Right hindlimb (tissue), 1 donor: ENCODE results near the gene MAP1LC3B2.

Experiments used
- DNase-seq: peaks from one replicate; pipeline ENCODE4 v3.0.0-alpha.2; 2018

MAP1LC3B2 gene

DNA sequence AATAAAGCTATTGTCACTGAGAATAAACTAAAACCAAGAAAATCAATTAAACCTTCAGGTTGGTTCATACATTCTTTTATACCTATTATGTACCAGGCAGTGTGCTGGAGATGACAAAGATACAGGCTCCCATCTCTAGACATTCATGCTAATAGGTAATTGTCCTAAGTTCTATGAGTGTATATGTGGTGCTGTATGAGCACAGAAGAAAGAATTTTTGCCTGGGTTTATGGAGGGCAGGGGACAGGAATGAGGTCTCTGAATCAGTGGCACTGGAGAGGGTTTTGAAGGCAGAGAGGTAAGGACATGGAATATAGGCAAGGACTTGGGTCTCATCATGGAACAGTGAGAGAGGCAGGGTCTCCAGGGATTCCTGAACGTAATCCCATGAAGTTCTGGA lies 38.7 kb downstream of the MAP1LC3B2 start:
- DNase-seq: no peak

DNA sequence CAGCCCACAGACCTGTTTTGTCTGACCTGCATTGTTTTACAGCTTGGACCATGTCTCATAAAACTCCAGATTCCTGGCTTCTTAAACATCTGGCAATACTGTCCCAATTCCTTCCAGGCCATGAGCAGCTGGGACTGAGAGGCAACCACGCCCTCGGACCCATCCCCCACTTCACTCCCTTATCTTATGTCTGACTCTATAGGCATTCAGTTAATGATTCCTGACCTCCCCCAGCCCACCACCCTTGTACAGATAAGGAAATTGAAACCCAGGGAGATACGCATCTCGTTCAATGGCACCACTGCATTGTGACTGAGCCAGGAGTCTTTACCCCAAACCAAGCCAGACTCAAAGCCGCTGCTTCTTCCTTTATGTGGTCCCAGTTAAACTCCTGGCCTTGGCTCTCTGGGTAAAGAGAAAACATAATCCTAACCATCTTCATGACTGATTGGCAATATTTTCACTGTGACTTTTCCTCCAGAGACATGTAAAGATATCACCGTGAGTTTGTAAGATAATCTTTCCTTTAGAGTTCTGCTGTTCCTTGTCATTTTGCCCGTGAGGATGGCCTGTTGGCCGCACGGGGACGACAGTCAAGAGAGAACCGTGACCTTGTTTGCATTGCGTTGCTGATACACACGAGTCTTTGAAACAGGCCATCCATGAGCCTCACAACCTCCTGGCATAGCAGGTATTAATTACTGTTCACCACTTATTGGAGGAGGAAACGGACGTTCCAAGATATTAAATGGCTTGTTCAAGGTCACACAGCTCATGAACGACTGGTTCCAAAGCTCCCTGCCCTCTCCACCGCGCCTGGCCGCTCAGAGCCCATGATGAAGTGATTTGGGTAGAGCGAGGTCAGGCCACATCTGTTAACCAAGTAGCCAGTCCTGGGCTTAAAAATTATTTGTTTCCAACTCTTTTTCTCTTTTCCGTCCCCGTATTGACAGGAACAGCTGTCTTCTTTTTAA lies 39.4 kb downstream of the MAP1LC3B2 start:
- DNase-seq: peak; percentile 34

DNA sequence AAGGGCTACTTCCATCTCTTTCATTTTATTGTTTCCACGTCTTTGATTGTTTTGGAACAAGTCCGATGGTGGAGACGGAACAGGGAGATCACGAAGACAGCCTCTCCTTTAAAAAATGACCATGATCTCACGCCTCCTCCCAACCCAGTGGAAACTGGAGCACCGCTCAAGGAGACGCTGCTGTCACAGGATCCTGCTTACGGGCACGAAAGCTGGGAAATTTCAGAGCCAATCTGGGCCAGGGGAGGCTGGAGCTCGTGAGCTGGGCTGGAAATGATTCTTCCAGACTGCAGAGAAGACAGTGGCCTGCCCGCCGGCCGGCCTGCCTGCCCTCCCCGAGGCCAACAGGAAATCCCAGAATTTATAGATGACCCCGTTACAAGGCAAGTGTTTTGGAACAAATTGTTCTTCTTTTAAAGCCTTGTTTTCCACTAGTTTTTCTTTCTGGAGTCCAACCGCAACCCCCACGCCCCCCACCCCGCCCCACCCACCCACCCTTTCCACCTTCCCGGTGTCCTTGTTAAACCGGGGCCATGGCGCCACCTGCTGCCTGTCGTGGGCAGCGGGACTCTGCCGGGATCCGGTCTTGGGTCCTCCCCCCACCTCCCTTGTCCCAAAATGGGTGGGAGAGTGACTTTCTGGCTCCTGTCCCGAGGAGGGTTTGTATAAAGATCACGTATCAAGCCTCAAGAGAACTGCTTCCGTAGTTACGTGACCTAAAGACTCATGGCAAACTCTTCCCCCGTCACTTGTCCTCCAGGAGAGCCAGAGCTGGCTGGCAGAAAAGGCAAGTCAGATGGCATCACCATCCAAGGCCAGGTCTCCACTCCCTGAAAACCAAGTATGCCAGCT lies 40.3 kb downstream of the MAP1LC3B2 start:
- DNase-seq: peak; percentile 93

DNA sequence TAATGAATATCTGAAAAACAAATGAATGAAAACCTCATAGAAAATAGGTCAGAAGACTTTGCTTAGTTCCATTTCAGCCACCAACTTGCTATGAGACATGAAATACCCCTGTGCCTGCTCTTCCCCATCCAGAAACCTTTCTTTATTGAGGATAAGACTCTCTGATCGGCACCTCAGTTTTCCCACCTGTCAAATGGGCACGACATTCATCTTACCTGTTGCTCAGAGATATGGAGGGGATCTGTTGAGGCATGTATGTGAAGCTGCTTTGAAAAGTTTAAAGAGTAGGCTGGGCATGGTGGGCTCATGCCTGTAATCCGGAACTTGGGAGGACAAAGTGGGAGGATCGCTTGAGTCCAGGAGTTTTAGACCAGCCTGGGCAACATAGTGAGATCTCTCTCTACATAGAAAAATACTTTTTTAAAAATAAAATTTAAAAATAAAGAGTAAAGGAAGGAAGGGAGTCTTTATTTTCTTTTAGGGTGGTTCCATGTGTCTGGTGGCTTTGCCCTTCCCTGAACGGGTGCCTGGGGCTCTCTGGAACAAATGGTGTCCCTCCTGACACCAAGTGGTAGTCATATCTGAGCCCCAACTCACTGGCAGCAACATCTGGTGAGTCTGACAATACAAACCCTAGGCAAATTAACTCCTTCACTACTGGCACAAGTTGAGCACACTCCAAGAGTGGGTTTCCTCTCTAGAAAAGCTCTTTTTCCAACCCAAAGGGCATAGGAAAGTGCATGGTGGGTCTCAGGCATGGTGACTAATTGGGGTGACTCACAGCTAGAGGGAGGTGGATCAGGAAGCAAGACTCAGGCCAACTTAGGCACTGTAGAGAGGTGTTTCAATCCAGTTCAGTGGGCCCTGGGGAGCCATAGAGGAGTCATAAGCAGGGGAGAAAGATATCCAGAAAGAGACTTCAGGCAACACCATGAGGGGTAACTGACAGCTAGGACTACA lies 42.1 kb downstream of the MAP1LC3B2 start:
- no peak for DNase-seq

DNA sequence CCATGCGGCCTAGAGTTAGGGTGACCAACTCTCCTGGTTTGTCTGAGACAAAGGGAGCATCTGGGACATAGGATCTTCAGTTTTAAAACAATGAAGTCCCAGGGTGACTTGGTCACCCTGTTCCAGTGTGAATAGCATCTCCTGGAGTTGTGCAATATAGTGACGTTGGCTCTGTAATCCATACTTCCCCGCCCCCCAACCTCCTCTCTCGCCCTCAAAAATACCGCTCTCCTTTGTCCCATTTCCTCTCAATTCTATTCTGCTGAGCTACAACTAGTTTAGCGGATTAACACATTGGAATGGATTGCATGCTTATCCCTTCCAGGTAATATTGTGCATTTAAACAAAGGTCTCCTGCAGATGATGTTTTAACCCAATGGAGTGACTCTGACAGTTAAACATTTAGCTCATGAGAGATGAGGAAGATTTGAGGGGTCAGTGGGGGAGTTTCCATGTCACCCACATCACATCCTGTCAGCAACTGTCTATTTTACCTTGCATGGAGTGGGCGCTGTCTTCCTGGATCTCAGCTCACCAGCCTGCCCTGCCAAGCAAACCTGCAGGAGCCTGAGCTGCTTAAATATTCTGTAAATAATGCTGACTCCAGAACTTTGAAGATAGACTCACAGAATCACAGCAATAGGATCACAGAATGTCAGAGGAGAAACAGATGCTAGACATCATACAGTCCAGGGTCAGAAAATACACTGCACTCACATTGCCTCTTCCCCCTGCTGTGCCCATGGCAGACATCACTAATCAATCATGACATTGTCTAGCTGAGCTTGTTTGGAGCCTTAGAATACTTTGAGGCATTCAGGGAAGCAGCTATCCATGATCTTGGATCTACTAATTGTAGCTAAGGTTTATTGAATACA lies 43.0 kb downstream of the MAP1LC3B2 start:
- DNase-seq: no peak

DNA sequence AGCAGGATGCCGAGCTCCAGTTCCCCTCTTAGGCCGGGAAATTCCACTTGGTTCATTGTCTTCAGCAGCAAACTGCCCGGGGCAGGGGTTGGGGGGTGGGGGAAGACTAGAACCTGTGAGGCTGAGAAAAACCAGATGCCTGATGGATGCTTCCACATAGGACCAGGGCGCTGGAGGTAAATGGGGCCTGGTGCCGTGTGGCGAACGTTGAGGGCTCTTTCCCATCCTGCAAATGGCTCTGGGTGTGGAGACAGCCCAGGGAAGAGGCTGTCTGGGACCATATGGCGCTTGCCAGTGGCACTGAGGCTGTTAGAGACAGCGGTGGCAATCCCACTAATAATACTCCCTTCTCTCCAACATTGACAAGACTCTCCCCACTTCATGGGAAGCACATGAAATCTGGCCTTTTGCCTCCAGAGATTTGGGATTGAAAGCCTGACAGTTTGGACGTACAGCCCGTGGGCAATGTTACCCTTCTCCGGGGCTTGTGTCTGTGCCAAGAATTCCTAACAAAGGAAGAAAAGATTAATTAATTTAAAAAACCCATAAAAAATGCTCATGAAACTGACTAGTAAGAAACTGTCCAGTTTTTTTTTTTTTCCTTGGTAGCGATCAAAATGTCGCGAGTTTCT lies 44.5 kb downstream of the MAP1LC3B2 start:
- no peak for DNase-seq

DNA sequence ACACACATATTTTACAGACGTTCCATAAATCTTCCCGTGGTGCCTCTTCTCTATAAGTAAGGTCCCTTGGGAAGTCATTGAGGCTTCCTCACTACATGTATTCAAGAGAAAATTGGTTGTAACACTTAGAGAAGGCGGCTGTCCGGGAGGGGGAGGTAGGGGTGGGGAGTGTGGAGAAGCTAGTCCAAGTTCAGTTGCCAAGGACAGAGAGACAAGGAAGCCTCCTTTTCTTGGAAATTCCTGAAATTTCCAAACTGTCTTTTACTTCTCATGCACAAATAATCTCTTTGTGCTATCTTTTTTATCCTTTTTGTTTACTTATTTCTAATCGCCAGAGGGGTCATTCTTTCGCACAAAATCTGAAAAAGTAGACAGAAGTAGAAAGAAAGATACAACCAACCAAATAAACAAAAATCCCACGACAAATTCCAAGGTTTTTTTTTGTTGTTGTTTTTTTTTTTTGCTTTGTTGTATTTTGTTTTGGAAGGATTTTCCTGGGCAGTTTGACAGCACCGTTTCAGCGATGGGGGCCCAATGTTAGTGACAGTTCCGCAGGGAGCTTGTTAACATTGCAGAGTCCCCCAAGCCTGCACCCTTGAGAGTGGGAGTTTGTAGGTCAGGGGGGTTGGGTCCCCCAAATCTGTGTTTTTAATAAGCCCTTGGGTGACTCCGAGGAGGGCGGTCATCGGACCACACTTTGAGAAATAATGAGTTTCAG lies 45.2 kb downstream of the MAP1LC3B2 start:
- DNase-seq: peak; percentile 70

DNA sequence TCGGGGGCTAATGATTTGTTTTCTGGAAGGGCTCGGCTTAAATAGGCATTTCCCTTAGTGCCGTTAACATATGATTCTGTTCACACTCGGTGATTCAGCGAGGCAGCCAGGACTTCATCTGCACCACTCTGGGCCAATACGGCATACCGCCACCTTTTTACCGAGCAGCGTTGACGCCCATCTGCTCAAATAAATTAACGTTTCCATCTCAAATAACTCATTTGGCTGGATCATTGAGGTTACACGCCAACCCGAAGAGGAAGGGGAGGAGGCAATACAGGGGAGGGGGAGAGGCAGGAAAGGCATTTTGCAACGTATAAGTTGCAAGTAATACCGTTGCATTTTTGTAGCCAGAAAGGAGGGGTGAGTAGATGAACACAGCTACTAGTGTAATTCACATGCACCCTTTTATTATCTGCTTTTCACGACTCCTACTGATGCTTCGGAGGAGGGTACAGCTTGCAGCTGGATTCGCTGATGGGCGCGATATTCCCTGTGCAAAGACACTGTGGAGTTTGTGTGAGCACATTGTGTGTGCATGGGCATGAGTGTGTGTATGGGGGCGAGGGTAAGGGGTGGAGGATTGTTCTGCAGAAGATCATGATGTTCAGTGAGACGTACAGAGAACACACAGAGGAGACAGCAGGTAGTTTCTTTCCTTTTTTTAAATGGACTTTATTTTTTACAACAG lies 45.9 kb downstream of the MAP1LC3B2 start:
- DNase-seq: peak; percentile 68

DNA sequence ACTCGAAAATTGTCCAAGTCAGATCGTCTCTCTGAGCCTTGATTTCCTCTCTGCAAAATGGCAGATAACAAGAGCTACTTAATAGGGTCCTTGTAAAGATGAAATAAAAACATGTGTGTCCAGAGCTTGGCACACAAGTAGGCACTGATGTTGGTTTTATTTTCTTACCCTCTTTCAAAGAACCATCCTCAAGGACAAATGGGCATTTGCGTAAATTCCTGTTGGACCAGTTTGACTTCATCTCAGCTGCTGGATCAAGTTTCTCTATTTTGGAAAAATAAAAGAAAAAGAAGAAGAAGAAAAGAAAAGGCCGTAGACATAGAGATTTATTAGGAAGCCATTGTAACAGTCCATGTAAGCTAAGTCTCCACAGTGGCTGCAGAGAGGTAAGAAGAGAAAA lies 47.2 kb downstream of the MAP1LC3B2 start:
- DNase-seq: no peak

DNA sequence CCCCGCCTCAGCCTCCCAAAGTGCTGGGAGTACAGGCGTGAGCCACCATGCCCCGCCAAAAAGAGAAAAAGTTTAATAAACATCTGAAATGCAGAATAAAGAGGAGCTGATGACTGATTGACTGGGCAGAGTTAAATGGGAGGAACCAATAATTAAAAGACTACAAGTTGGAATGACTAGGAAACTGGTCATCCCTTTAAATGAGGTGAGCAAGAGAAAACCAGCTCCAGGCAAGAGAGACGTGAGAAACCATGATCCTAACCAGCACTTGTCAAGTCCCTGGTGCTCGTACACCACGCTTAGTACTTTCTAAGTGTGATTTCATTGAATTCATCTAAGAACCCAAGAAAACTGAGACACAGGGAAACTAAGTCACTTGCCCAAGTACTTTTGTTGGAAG lies 47.9 kb downstream of the MAP1LC3B2 start:
- DNase-seq: no peak

DNA sequence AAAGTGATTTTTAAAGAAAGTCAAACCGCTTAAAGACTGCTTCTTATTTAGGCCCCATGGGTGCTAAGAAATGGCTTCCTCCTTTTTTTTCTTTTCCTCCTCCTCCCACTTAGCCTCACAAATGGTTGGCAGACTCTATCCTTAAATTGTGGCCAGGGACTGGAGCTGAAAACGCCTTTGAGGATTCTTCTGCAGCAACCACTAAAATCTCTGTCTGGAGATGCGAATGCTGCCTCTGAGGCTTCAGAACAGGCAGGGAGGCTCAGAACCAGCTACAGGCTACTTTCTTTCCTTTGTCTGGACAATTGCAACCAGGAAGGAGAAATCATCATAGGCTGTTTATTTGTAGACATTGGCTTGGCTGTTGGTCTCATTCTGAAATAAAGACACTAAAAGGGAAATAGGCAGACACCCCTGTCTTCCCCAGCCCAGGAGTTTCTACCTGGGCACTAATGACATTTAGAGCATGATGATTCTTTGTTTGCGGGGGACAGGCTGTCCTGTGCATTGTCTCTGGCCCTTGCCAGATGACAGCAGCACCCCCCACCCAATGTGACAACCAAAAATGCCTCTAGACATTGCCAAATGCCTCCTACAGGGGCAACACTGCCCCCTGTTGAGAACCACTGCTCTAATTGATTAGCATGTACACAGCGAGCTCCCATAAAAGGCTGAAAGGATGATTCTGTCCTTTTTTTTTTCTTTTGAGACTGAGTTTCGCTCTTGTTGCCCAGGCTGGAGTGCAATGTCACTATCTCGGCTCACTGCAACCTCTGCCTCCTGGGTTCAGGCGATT lies 50.3 kb downstream of the MAP1LC3B2 start:
- peak; percentile 48 for DNase-seq

DNA sequence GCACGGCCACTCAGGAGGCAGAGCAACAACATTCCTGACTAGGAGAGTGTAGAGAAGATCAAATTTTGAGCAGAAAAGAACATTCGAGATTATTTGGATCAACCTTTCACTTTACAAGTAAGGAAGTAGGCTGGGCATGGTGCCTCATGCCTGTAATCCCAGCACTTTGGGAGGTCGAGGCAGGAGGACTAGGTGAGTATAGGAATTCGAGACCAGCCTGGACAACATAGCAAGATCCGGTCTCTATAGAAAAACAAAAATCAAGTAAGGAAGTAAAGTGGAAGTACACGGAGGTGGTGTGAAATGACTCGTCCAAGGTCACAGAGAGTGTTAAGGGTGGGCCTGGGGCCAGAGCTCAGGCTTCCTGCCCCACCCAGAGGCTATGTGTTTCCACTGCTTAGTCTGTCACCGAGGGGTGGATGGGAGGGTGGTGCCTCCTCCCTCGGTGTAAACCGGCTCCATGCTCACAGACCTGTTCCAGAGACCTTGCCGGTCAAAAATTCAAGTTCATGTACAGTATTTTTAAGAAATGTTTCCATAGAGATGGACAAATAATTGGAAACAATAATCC lies 51.9 kb downstream of the MAP1LC3B2 start:
- peak; percentile 38 for DNase-seq

DNA sequence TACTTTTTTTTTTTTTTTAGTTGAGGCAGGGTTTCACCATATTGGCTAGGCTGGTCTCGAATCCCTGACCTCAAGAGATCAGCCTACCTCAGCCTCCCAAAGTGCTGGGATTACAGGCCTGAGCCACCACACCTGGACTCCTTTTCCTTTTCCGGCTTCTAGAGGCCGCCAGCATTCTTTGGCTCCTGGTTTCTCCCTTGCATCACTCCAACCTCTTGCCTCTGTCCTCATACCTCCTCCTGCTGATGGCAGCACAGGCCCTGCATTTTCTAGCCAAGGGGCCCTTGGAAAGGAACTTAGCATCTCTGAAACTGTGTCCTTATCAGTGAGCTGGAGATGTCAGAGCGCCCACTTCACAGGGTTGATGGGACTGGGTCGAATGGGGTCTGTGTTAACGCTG lies 53.3 kb downstream of the MAP1LC3B2 start:
- no peak for DNase-seq

DNA sequence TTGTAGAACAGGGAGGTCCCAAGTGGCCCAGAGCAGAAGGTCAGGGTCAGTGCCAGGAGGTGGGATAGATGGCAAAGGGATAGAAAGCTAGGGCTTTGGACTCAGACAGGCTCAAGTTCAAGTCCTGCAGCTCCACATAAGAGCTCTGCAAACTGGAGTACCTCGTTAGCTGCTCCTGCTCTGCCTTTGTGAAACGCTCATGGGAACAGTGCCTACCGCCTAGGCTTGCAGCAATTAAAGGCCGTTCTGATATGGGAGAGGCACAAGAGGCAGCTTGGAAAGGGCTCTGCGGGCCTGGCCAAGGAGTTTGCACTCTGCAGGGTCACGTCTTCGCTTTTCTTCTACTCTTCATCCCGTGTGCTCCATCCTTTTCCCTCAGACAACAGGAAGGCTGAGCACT lies 54.1 kb downstream of the MAP1LC3B2 start:
- no peak for DNase-seq

DNA sequence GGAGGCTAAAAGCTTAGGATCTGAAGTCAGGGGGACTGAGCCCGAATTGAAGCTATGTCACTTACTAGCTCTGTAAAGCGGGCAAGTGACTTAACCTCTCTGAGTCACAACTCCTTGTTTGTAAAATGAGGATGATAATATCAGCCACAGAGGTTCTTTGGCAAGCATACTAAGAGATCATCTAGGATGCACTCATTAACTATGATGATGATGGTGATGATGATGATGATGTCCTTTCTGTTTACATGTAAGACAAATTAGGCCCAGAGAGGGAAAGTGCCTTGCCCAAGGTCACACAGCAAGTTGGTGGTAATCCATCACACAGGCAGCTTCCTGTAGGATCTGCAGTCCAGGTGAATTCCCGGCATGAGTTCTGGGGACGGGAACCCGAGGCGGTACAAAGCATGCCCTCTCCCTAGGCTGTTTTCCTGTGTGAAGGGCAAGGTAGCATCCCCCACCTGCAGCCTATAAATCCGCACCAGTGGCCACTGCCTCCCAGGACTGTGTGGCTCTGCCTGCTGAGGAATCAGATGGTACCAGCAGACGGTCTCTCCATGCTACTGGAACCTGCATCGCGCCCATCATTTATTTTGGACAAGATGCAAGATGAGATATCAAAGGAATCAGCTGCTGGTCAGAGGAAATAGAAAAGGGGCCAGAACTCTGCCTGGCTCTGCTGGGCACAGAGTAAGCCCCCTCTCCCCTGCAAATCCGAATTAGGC lies 55.2 kb downstream of the MAP1LC3B2 start:
- DNase-seq: no peak

DNA sequence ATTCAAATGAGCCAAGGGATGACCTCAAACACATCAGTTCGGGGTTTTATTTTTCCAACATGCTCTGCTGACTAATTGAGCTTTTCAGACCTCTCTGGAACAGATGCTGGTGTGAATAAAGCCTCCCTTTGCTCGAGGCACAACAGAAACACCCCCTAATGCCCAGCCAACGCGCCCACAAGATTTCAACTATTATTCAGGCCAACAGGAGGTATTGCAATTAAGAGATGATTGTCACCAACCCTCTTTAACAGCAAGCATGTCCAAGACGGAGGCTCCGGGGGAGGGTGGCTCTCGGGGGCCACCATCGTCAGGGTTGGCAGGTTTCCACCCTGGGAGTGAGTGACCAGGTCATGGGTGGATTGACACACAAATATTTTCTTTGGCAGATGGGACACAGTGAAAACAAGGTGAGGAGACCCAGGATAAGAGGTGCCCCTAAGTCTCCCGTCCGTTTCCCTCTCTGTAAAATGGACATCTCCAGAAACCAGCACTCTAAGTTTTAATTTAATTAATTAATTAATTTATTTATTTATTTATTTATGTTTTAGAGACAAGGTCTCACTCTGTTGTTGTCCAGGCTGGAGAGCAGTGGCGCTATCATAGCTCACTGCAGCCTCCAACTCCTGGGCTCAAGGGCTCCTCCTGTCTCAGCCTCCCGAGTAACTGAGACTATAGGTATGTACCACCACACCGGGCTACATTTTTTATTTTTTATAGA lies 56.1 kb downstream of the MAP1LC3B2 start:
- DNase-seq: no peak
